NCI-H1092 (cell line): ENCODE measurements around the gene NALCN.

Experiments used
- DNase-seq: peaks from one replicate; lab custom pipeline; 2025; lab: John Stamatoyannopoulos, UW

NALCN gene

GRCh38 chr13:101025925-101026324, 390.4 kb downstream of the NALCN start:
- no peak for DNase-seq

- no peak for DNase-seq
Observed at GRCh38 chr13:101025519-101025918, 390.8 kb downstream of the NALCN start.

- DNase-seq: no peak
Observed at GRCh38 chr13:101019126-101019525, 397.2 kb downstream of the NALCN start.

- no peak for DNase-seq
Observed at GRCh38 chr13:101018720-101019119, 397.6 kb downstream of the NALCN start.

GRCh38 chr13:101017123-101017872, 399.0 kb downstream of the NALCN start:
- DNase-seq: no peak

- no peak for DNase-seq
Observed at GRCh38 chr13:101016475-101016874, 399.8 kb downstream of the NALCN start.

GRCh38 chr13:101013245-101013644, 403.1 kb downstream of the NALCN start:
- DNase-seq: no peak

- no peak for DNase-seq
Observed at GRCh38 chr13:101010100-101010499, 406.2 kb downstream of the NALCN start.

GRCh38 chr13:101007245-101007644, 409.1 kb downstream of the NALCN start:
- DNase-seq: no peak
